ENCODE results near the gene FN1.

The FN1 gene

GRCh38 chr2:215407061-215407460 is 28.8 kb downstream of the FN1 start:
- DNase-seq (ENCODE audit: low spot score), result no peak

GRCh38 chr2:215405722-215406581 is 29.9 kb downstream of the FN1 start:
- no peak for DNase-seq (ENCODE audit: low spot score)

- no peak for DNase-seq (ENCODE audit: low spot score)
Observed at GRCh38 chr2:215404348-215405012, 31.4 kb downstream of the FN1 start.

GRCh38 chr2:215403441-215404347 is 32.2 kb downstream of the FN1 start:
- no peak for DNase-seq (ENCODE audit: low spot score)

- no peak for DNase-seq (ENCODE audit: low spot score)
Observed at GRCh38 chr2:215401896-215402379, 33.9 kb downstream of the FN1 start.

- DNase-seq (ENCODE audit: low spot score), result no peak
Observed at GRCh38 chr2:215399067-215399716, 36.7 kb downstream of the FN1 start.

- DNase-seq (ENCODE audit: low spot score), result no peak
Observed at GRCh38 chr2:215397632-215398341, 38.1 kb downstream of the FN1 start.

- DNase-seq (ENCODE audit: low spot score), result no peak
Observed at GRCh38 chr2:215396595-215397313, 39.1 kb downstream of the FN1 start.

- no peak for DNase-seq (ENCODE audit: low spot score)
Observed at GRCh38 chr2:215395687-215396460, 40.0 kb downstream of the FN1 start.

- DNase-seq (ENCODE audit: low spot score), result no peak
Observed at GRCh38 chr2:215394102-215394805, 41.6 kb downstream of the FN1 start.

- DNase-seq (ENCODE audit: low spot score), result no peak
Observed at GRCh38 chr2:215392687-215393270, 43.1 kb downstream of the FN1 start.

GRCh38 chr2:215392164-215392563 is 43.7 kb downstream of the FN1 start:
- no peak for DNase-seq (ENCODE audit: low spot score)

GRCh38 chr2:215391531-215391930 is 44.3 kb downstream of the FN1 start:
- no peak for DNase-seq (ENCODE audit: low spot score)

- no peak for DNase-seq (ENCODE audit: low spot score)
Observed at GRCh38 chr2:215390550-215390913, 45.3 kb downstream of the FN1 start.

- DNase-seq (ENCODE audit: low spot score), result no peak
Observed at GRCh38 chr2:215388002-215388728, 47.7 kb downstream of the FN1 start.

- DNase-seq (ENCODE audit: low spot score), result no peak
Observed at GRCh38 chr2:215386566-215386965, 49.3 kb downstream of the FN1 start.

GRCh38 chr2:215384710-215385109 is 51.2 kb downstream of the FN1 start:
- DNase-seq (ENCODE audit: low spot score), result no peak
